MG63 (cell line): ENCODE results near the gene UBAC2. TPM values are rescaled to one million over a fixed set of nuclear protein-coding genes. Genes with fewer than 3 reads are reported as not detected.

ENCODE experiments used
- DNase-seq: peaks from one replicate; pipeline ENCODE4 v3.0.0-alpha.2; 2020
- H3K27me3 ChIP-seq: fragments of 250-450 bp; sonication (Bioruptor Pico); 2 replicates; pipeline ENCODE4 v1.5.1; 2020; ENCODE audit warnings: mild to moderate bottlenecking, moderate library complexity
- H3K36me3 ChIP-seq: fragments of 250-450 bp; sonication (Bioruptor Pico); 2 replicates; pipeline ENCODE4 v1.5.1; 2020; ENCODE audit warnings: mild to moderate bottlenecking, moderate library complexity
- H3K4me3 ChIP-seq: fragments of 250-450 bp; sonication (Bioruptor Pico); 2 replicates; pipeline ENCODE4 v1.5.1; 2020; ENCODE audit warnings: mild to moderate bottlenecking, moderate library complexity
- H3K9me3 ChIP-seq: fragments of 250-450 bp; sonication (Bioruptor Pico); 2 replicates; pipeline ENCODE4 v1.5.1; 2020; ENCODE audit warnings: mild to moderate bottlenecking, moderate library complexity
- total RNA-seq: library from RNA; depleted of rRNA; stranded (reverse); fragments of >200 nt; shearing (Covaris generic); gene quantifications from 2 replicates; pipeline ENCODE4 v1.2.3, GENCODE V29; 2014; ENCODE audit warnings: low replicate concordance

Gene UBAC2
- total RNA-seq, 1 experiment from 2014 or later: 80.9 TPM

GRCh38 chr13:99412856-99413255 lies 212.2 kb downstream of the UBAC2 start:
- H3K4me3 ChIP-seq: no peak overlapping the region
- no peaks in the 10 kb centered on the region for H3K9me3 ChIP-seq
- H3K27me3 ChIP-seq: no peaks in the 10 kb centered on the region
- no peaks in the 10 kb centered on the region for H3K36me3 ChIP-seq
- DNase-seq: no peak

- DNase-seq: no peak
- Histone ChIP-seq H3K36me3 (no peaks in the 10 kb centered on the region), H3K27me3 (no peaks in the 10 kb centered on the region), H3K9me3 (no peaks in the 10 kb centered on the region), H3K4me3 (no peak overlapping the region)
Observed at GRCh38 chr13:99414048-99414995, 213.7 kb downstream of the UBAC2 start.

GRCh38 chr13:99415014-99415650 lies 214.5 kb downstream of the UBAC2 start:
- no peaks in the 10 kb centered on the region for H3K9me3 ChIP-seq
- H3K36me3 ChIP-seq: no peaks in the 10 kb centered on the region
- H3K27me3 ChIP-seq: no peaks in the 10 kb centered on the region
- no peak for DNase-seq
- no peak overlapping the region for H3K4me3 ChIP-seq

GRCh38 chr13:99415851-99416331 lies 215.2 kb downstream of the UBAC2 start:
- Histone ChIP-seq H3K9me3 (no peaks in the 10 kb centered on the region), H3K27me3 (no peaks in the 10 kb centered on the region), H3K36me3 (no peaks in the 10 kb centered on the region), H3K4me3 (no peak overlapping the region)
- DNase-seq: no peak

- Histone ChIP-seq H3K9me3 (no peaks in the 10 kb centered on the region), H3K27me3 (no peaks in the 10 kb centered on the region), H3K4me3 (no peak overlapping the region), H3K36me3 (no peaks in the 10 kb centered on the region)
- no peak for DNase-seq
Observed at GRCh38 chr13:99416411-99417121, 215.9 kb downstream of the UBAC2 start.

GRCh38 chr13:99417201-99418102 lies 216.8 kb downstream of the UBAC2 start:
- H3K36me3 ChIP-seq: no peaks in the 10 kb centered on the region
- H3K9me3 ChIP-seq: no peaks in the 10 kb centered on the region
- no peaks in the 10 kb centered on the region for H3K27me3 ChIP-seq
- DNase-seq: no peak
- H3K4me3 ChIP-seq: no peak overlapping the region

- Histone ChIP-seq H3K36me3 (no peaks in the 10 kb centered on the region), H3K27me3 (no peaks in the 10 kb centered on the region), H3K4me3 (no peak overlapping the region), H3K9me3 (no peaks in the 10 kb centered on the region)
- DNase-seq: no peak
Observed at GRCh38 chr13:99418103-99418842, 217.6 kb downstream of the UBAC2 start.

- no peak overlapping the region for H3K4me3 ChIP-seq
Observed at GRCh38 chr13:99418843-99419140, 218.1 kb downstream of the UBAC2 start.

GRCh38 chr13:99419591-99420243 lies 219.1 kb downstream of the UBAC2 start:
- no peak overlapping the region for H3K4me3 ChIP-seq
- H3K36me3 ChIP-seq: no peaks in the 10 kb centered on the region
- no peaks in the 10 kb centered on the region for H3K9me3 ChIP-seq
- no peak for DNase-seq
- H3K27me3 ChIP-seq: no peaks in the 10 kb centered on the region

More at GRCh38 chr13:99418843-99419140, 218.1 kb downstream of the UBAC2 start:
- Histone ChIP-seq H3K9me3 (no peaks in the 10 kb centered on the region), H3K36me3 (no peaks in the 10 kb centered on the region), H3K27me3 (no peaks in the 10 kb centered on the region)
- no peak for DNase-seq

- no peaks in the 10 kb centered on the region for H3K36me3 ChIP-seq
- H3K27me3 ChIP-seq: no peaks in the 10 kb centered on the region
- no peak for DNase-seq
- no peak overlapping the region for H3K4me3 ChIP-seq
- H3K9me3 ChIP-seq: no peaks in the 10 kb centered on the region
Observed at GRCh38 chr13:99421271-99421670, 220.6 kb downstream of the UBAC2 start.

GRCh38 chr13:99421758-99422585 lies 221.3 kb downstream of the UBAC2 start:
- no peak for DNase-seq
- Histone ChIP-seq H3K27me3 (no peaks in the 10 kb centered on the region), H3K36me3 (no peaks in the 10 kb centered on the region), H3K4me3 (no peak overlapping the region), H3K9me3 (no peaks in the 10 kb centered on the region)

- no peaks in the 10 kb centered on the region for H3K27me3 ChIP-seq
Observed at GRCh38 chr13:99422586-99423220, 222.0 kb downstream of the UBAC2 start.

GRCh38 chr13:99425485-99426341 lies 225.1 kb downstream of the UBAC2 start:
- Histone ChIP-seq H3K4me3 (no peak overlapping the region), H3K27me3 (no peaks in the 10 kb centered on the region), H3K36me3 (no peaks in the 10 kb centered on the region), H3K9me3 (no peaks in the 10 kb centered on the region)
- no peak for DNase-seq

More at GRCh38 chr13:99422586-99423220, 222.0 kb downstream of the UBAC2 start:
- no peak for DNase-seq
- H3K36me3 ChIP-seq: no peaks in the 10 kb centered on the region
- H3K9me3 ChIP-seq: no peaks in the 10 kb centered on the region
- H3K4me3 ChIP-seq: no peak overlapping the region
